Fibroblast of skin of back (primary cell): ENCODE data around the gene RAMP1.
"Not testable (repeated sequence)": the region's sequence is repeated elsewhere in the genome, so short reads cannot be mapped to it uniquely, and the experiment has no call there.

ENCODE experiments used
- DNase-seq: peaks from one replicate; pipeline ENCODE4 v3.0.0-alpha.2; 2013

Gene RAMP1

GRCh38 chr2:237919593-237919992, 60.2 kb downstream of the RAMP1 start:
- no peak for DNase-seq

DNA sequence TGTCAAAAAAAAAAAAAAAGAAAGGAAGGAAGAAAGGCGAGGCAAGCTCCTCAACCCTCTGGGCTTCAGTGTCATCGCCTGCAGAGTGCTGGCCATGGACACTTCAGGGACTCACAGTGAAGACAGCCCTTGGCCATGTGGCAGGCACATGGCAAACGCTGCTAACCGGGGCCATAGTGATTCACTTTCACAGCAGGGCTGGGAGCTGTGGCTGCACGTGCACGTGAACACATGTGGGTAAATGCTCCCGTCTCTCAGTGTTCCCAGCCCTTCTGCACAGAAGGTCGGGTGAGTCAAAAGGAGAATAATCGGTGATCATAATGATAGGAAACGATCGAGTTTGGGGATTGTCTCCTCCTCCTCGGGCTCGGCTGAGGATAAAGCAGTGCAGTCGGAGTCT, 61.2 kb downstream of the RAMP1 start:
- peak; percentile 50 for DNase-seq

GRCh38 chr2:237921967-237922492, 62.6 kb downstream of the RAMP1 start:
- no peak for DNase-seq

DNA sequence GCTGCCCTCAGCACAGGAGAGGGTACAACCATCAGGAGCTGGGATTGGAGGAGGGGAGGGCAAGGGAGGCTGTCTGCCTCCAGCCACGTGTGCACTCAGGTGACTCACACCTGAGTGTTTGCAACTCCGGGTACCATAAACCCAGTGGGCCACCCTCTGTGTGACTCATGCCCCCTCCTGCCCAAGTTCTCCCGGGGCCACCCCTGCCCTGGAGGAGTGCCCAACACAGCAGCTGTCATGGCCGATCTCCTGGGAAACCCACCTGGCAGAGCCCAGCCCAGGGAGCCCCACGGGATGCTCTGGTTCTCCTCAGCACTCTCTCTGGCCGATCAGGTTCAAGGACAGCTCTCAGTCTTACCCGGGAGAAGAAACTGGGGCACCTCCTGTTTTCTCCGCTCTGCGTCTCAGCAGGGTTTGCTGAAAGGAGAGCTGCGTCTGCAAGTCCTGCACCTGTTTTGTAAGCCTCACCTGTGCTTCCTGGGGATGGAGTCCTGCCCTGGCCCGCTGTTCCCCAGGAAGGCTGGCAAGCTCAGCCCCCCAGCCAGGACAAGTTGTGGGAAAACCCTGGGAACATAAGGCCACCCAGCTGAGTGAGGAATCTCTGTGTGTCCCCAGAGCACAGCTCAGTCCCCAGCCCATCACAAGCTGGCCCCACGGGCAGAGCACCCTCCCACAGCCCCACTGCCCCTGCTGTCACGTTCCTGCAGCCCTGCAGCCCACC, 63.4 kb downstream of the RAMP1 start:
- no peak for DNase-seq

DNA sequence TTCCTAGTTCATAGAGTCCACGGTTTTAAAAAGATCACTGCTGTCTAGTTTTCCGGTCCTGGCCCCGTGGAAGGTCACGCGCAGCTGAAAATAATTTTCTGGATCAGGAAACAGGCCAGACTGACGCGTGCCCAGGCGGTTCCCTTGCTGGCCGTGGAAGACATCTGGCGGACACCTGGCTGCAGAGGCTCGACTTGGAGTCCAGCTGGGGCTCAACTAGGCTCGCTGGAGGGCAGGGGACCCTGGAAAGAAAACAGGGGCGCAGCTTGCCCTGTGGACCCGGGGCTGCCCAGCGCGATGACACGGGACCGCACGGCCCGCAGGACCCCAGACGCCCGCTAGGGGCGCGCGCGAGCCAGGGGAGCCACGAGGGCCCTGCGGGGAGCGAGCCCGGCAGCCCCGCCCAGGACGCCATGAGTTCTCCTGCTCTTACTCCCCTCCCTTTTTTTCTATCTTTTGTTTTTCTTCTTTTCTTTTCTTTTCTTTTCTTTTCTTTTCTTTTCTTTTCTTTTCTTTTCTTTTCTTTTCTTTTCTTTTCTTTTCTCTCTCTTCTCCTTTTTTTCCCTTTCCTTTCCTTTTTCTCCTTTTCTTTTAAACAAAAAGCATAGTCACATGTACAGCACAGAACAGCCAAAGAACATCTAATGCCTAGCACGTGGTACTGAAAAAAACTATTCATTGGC, 64.2 kb downstream of the RAMP1 start:
- peak; percentile 64 for DNase-seq

DNA sequence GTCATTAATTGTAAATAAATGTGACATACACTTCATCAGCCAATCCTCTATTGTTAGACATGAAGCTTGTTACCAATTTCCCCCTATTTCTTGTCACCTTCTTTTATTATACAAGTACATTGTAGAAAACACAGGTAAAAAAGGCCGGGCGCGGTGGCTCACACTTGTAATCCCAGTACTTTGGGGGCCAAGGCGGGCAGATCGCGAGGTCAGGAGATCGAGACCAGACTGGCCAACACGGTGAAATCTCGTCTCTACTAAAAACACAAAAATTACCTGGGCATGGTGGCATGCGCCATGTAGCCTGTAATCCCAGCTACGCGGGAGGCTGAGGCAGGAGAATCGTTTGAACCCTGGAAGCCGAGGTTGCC, 64.7 kb downstream of the RAMP1 start:
- no peak for DNase-seq

- no peak for DNase-seq
Observed at GRCh38 chr2:237927135-237927534, 67.7 kb downstream of the RAMP1 start.

DNA sequence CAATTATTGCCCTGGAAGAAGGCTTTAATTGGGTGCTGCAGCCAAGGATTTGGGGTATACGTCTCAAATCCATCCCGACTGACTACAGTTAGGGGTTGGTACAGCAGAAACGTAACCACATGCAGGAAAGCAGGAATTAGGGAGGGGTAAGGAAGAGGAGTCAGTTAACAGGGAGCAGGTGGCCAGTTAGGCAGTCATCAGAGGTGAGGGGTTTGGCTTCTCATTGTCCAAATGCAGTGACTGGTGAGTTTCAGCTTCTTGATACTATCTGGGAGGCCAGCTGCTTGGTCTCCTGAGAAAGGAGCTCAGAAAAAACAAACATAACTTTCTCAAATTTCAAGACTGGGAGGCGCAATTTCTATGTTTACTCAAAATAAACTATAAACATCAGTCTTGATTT, 68.6 kb downstream of the RAMP1 start:
- DNase-seq: no peak

GRCh38 chr2:237929979-237930378, 70.6 kb downstream of the RAMP1 start:
- DNase-seq: no peak

- DNase-seq: peak; percentile 59
Observed at GRCh38 chr2:237931205-237931721, 71.8 kb downstream of the RAMP1 start.

DNA sequence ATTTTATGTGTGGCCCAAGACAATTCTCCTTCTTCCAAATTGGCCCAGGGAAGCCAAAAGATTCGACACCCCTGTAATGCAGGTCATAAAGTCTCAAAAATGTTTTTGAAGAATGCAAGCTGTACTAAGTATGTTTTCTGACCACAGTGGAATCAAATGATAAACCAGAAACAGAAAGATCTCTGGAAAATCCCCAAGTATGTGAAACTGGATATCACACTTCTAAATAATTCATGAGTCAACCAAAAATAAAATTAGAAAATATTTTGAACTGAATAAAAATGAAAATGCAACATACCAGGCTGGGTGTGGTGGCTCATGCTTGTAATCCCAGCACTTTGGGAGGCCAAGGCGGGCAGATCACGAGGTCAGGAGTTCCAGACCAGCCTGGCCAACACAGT, 73.3 kb downstream of the RAMP1 start:
- peak; percentile 85 for DNase-seq

GRCh38 chr2:237934186-237934585, 74.8 kb downstream of the RAMP1 start:
- DNase-seq: no peak

DNA sequence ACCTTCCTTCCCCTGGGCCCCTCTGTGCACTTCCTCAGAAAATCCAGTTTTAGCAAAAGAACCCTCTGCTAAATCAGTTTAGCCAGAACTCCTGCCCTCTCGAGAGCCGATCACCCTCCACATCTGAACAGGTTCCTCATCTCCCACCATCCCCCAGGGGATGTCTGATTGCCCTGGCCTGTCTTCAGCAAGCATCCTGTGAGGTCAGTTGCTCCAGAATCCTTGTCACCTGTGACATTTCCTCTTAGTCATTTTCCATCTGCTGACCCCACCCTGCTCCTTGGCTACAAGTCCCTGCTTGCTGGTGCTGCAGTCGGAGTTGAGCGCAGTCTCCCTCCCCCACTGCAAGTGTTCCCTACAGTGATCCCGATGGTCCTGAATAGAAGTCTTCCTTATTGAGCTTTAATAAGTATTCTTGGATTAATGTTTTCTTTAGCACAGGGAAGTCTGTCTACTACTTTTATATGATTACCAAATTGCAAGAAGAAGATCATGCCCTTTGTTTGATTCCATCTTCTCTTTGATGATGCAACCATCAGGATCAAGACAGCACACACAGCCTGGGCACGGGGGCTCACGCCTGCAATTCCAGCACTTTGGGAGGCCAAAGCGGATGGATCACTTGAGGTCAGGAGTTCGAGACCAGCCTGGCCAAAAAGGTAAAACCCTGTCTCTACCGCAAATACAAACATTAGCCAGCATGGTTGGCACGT, 76.5 kb downstream of the RAMP1 start:
- peak; percentile 16 for DNase-seq

GRCh38 chr2:237939251-237939650, 79.8 kb downstream of the RAMP1 start:
- no peak for DNase-seq

DNA sequence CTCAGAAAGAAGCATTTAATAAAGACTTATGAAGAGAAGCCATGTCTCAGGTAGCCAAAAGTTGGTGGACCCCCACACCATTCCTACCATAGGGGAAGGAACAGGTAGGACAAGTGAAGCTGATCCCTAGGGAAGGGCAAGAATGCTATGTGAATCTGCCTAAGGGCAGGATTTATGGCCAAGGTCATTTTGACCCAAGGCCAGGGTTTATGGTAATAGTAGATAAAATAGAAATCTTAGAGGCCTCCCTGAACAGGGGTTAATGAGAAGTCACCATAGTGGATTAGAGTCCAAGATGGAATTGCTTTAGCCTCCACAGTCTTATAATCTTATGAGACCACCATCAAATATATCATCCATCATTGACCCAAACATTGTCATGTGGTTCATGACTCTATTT, 81.4 kb downstream of the RAMP1 start:
- no peak for DNase-seq

GRCh38 chr2:237941239-237941638, 81.8 kb downstream of the RAMP1 start:
- no peak for DNase-seq

GRCh38 chr2:237942513-237942899, 83.1 kb downstream of the RAMP1 start:
- DNase-seq: no peak

GRCh38 chr2:237943395-237944094, 84.1 kb downstream of the RAMP1 start:
- no peak for DNase-seq

DNA sequence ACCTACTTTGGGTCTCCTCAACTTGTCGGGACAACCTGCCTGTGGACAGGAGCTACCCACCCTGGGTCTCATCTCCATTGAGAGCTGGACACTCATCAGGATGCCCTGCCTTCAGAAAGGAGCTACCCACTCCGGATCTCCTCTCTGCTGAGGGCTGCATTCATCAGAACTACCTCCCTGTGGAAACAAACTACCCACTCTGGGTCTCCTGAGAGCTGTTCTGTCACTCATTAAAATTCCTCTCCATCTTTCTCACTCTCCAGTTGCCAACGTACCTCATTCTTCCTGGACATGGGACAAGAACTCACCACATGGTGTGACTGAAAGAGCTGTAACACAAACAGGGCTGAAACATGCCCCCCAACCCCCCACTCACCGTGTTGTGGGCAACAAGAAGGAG, 84.9 kb downstream of the RAMP1 start:
- DNase-seq: no peak

DNA sequence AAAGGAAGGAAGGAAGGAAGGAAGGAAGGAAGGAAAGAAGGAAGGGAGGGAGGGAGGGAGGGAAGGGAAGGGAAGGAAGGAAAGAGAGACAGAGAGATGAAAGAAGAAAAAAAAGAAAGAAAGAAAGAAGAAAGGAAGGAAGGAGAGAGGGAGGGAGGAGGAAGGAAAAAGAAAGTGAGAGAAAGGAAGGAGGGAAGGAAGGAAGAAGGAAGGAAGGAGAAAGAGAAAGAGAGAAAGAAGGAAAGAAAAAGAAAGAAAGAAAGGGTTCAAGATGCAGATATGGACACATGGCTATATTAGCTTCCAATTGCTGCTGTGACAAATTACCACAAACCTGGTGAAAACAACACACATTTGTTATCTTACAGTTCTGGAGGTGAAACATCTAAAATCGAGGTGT, 87.0 kb downstream of the RAMP1 start:
- DNase-seq: no peak

DNA sequence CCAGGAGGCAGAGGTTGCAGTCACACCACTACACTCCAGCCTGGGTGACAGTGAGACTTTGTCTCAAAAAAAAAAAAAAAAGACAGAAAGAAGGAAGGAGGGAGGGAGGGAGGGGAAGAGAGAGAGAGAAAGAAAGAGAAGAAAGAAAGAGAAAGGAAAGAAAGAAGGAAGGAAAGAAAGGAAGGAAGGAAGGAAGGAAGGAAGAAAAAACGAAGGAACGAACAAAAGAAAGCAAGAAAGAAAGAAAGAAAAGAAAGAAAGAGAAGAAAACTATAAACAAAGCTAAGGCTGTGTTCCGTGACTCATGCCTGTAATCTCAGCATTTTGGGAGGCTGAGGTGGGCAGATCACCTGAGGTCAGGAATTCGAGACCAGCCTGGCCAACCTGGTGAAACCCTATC, 91.9 kb downstream of the RAMP1 start:
- DNase-seq: not testable (repeated sequence)

DNA sequence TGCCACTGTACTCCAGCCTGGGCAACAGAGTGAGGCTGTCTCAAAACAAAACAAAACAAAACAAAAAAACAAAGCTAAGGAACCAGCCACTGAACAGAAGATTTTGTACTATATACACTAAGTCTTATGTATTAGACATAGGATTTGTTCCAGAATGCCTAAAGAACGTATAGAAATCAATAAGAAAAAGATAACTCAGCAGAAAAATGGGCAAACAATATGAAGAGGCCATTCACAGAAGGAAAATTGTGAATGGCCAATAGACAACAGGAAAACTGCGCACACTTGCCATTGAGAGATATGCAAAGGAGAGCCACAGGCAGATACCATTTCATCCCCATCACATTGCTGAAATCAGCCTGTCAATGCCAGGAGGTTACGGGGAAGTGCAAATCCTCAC, 92.5 kb downstream of the RAMP1 start:
- no peak for DNase-seq

- no peak for DNase-seq
Observed at GRCh38 chr2:237952851-237953250, 93.4 kb downstream of the RAMP1 start.
